GM21360 (cell line): Measurements from ENCODE around the gene TSNAXIP1.

Source experiments
- ATAC-seq: cut with Tn5 transposase; IDR thresholded peaks from one replicate; pipeline ENCODE4 v1.9.1; 2021; ENCODE audit warnings: mild to moderate bottlenecking, moderate library complexity; ENCODE audit not compliant: unreplicated experiment

TSNAXIP1 gene

GRCh38 chr16:67781565-67781921, 25.1 kb upstream of the TSNAXIP1 start:
- ATAC-seq, result no peak

GRCh38 chr16:67782567-67783352, 23.9 kb upstream of the TSNAXIP1 start:
- no peak for ATAC-seq

GRCh38 chr16:67783353-67783725, 23.4 kb upstream of the TSNAXIP1 start:
- no peak for ATAC-seq

DNA sequence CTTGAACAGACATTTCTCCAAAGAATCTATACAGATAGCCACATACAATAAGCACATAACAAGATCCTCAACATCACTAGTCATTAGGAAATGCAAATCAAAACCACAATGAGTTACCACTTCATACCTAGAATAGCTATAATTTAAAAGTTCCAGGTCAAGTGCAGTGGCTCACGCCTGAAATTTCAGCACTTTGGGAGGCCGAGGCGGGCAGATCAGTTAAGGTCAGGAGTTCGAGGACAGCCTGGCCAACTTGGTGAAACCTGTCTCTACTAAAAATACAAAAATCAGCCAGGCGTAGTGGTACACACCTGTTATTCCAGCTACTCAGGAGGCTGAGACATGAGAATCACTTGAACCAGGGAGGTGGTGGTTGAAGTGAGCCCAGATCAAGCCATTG, 20.2 kb upstream of the TSNAXIP1 start:
- no peak for ATAC-seq

GRCh38 chr16:67790071-67790470, 16.6 kb upstream of the TSNAXIP1 start:
- no peak for ATAC-seq

- no peak for ATAC-seq
Measured at GRCh38 chr16:67796099-67796718, 10.5 kb upstream of the TSNAXIP1 start.

DNA sequence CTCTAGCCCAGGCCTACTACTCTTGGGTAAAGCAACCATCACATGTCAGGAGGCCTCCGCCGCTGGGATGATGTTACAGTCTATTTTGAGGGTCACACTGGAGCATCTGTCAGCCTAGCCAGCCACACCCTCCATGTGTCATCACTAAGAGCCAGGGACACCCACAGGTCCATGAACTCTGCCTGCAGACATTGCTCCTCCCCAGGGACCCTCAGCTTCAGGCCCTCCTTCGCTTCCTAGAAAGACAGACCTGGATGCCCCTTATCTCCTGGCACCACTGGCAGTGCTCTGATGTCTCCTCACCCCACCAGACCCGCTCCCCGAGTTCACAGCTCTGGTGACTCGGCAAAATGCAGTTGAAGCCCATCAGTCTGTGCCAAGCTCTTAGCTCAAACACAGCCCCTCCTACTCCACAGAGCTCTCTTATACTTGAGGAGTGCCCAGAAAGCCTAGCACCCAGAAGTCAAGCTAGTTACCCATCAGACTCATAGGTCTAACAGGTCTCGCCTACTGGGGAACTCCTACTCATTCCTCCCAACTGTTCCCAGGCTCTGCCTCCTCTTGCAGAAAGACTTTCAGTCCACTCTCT, 6.3 kb upstream of the TSNAXIP1 start:
- ATAC-seq, result no peak

DNA sequence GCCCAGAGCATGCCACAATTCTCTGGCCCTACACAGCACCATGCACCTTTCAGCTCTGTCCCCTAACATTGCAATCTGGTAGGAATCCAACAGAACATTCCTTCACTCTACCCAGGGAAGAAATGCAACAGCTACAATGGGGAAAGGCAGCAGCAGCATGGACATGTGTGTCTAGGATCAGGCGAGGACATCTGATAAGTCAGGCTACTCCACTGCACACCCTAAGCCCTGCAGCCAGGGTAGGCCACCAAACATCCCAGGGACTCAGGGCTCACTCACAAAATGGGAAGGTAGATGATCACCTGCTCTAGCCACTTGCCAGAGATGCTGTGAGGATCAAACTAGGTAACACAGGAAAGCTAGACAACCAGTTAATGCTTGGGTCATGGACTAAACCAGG, 5.4 kb upstream of the TSNAXIP1 start:
- no peak for ATAC-seq

GRCh38 chr16:67801883-67802282, 4.8 kb upstream of the TSNAXIP1 start:
- ATAC-seq, result no peak

GRCh38 chr16:67803894-67804293, 2.8 kb upstream of the TSNAXIP1 start:
- ATAC-seq, result no peak

GRCh38 chr16:67804853-67805542, 1.7 kb upstream of the TSNAXIP1 start:
- ATAC-seq, result no peak

DNA sequence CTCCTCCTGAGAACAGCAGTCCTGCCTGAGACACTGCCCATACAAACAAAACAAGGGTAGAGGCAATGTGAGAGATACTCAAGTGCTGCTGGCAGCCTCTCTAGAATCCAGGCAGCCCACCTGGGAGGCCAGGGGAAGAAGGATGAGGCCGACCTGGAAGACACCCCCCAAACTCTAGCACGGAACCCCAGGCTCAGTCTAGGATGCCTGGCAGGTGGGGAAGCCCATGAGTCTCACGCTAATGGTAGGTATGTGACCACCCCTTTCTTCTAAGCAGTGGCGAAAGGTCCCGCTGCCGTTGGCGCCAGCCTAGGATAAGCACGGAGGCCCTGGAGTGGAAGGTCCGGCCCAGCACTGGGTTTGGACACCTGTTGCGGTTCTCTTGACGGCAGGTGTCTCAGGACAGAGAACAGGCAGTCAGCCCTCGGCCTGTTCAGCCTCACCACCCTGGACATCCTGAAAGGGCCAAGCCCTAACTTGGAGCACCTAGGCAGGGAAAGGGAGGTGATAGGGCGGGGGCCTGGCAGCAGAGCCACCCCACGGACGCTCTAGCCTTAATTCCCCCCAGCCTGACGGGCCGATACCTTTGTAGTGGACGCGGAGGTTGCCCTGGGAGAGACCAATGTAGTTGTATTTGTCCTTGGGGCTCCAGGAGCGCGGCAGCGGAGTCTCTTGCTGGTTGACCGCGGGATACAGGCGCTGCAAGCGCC, 816 bp upstream of the TSNAXIP1 start:
- peak; percentile 1 for ATAC-seq

GRCh38 chr16:67807148-67807682, 526 bp downstream of the TSNAXIP1 start:
- no peak for ATAC-seq

GRCh38 chr16:67811899-67812298, 5.2 kb downstream of the TSNAXIP1 start:
- ATAC-seq, result no peak

- ATAC-seq, result no peak
Measured at GRCh38 chr16:67814567-67814966, 7.9 kb downstream of the TSNAXIP1 start.

DNA sequence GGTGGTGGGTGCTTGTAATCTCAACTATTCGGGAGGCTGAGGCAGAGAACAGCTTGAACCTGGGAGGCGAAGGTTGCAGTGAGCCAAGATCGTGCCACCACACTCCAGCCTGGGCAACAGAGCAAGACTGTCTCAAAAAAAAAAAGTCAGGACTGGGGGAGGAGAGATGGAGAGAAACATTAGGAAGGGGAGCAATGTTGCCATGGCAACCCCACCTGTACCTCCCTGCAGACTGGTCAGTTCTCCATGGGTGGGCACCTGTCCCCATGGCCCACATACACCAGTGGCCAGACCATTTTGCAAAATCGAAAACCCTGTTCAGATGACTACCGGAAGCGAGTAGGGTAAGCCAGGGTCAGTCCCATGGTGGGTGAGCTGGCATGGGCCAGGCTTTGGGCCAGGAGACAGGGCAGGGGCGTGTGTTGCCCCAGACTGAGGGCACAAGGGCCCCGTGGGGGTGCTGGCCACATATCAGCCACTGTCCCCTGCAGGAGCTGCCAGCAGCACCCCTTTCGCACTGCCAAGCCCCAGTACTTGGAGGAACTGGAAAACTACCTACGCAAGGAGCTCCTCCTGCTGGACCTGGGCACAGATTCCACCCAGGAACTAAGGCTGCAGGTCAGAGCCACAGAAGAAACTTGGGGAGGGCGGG, 14.0 kb downstream of the TSNAXIP1 start:
- ATAC-seq, result no peak

GRCh38 chr16:67822511-67822910, 15.8 kb downstream of the TSNAXIP1 start:
- ATAC-seq, result no peak

DNA sequence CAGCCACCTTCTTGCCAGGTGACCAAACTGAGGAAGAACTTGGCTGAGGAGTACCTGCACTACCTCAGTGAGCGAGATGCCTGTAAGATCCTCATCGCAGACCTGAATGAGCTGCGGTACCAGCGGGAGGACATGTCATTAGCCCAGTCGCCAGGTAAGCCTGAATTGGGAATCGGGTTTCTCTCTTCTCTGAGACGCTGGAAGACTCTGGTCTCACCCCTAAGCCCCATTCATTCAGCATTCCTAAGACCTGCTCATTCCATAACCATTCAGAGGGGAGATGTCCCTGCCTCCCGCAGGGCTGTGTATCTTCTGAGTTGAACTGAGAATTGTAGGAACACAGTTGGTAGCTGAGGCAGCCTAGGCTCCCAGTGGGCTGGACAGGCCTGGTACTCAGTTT, 18.4 kb downstream of the TSNAXIP1 start:
- no peak for ATAC-seq

DNA sequence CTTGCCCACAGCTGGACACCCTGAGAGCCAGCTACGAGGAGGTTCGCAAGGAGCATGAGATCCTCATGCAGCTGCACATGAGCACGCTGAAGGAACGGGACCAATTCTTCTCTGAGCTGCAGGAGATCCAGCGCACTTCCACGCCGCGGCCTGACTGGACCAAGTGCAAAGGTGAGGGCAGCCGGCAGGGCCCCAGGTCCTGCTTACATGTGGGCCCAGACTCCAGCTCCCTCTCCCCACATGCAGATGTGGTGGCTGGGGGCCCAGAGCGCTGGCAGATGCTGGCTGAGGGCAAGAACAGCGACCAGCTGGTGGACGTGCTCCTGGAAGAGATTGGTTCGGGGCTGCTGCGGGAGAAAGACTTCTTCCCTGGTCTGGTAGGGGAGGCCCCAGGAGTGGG, 19.2 kb downstream of the TSNAXIP1 start:
- ATAC-seq, result no peak

- ATAC-seq, result no peak
Measured at GRCh38 chr16:67828651-67829050, 22.0 kb downstream of the TSNAXIP1 start.
